MM.1S (cell line): Measurements from ENCODE around the gene GEMIN4.

ENCODE experiments used
- DNase-seq: peaks from one replicate; pipeline ENCODE4 v3.0.0-alpha.2; 2015
- H2AFZ ChIP-seq: fragments of 300-600 bp; sonication (generic); 2 replicates; pipeline ENCODE4 v1.6.0; 2016; ENCODE audit warnings: antibody characterized with exemption, low read length
- H3F3A ChIP-seq: fragments of 300-600 bp; sonication (generic); 2 replicates; pipeline ENCODE4 v1.6.1; 2016; ENCODE audit warnings: mild to moderate bottlenecking, antibody characterized with exemption, low read length, moderate library complexity, mixed read lengths; ENCODE audit not compliant: insufficient read depth
- H3K27ac ChIP-seq: fragments of 300-600 bp; sonication (generic); 2 replicates; pipeline ENCODE4 v1.5.1; 2016; ENCODE audit warnings: mild to moderate bottlenecking, low read length
- H3K27me3 ChIP-seq: fragments of 300-600 bp; sonication (generic); replicated peaks from 2 replicates; pipeline ENCODE4 v1.6.0; 2016; ENCODE audit warnings: low read length; ENCODE audit not compliant: insufficient read depth
- H3K36me3 ChIP-seq: fragments of 300-600 bp; sonication (generic); replicated peaks from 2 replicates; pipeline ENCODE4 v1.6.1; 2016; ENCODE audit warnings: mild to moderate bottlenecking, low read length, mixed read lengths; ENCODE audit not compliant: insufficient read depth
- H3K4me1 ChIP-seq: fragments of 300-600 bp; sonication (generic); 2 replicates; pipeline ENCODE4 v1.6.1; 2016; ENCODE audit warnings: low read length, mixed read lengths
- H3K4me2 ChIP-seq: fragments of 300-600 bp; sonication (generic); 2 replicates; pipeline ENCODE4 v1.6.0; 2016; ENCODE audit warnings: low read depth, low read length
- H3K4me3 ChIP-seq: fragments of 300-600 bp; sonication (generic); 2 replicates; pipeline ENCODE4 v1.5.1; 2016; ENCODE audit warnings: low read length, mixed read lengths
- H3K79me2 ChIP-seq: fragments of 300-600 bp; sonication (generic); 2 replicates; pipeline ENCODE4 v1.6.1; 2016; ENCODE audit warnings: mixed run types, low read length, mixed read lengths
- H3K9ac ChIP-seq: fragments of 300-600 bp; sonication (generic); 2 replicates; pipeline ENCODE4 v1.6.1; 2016; ENCODE audit warnings: low read length, mixed read lengths
- H3K9me2 ChIP-seq: fragments of 300-600 bp; sonication (generic); replicated peaks from 2 replicates; pipeline ENCODE4 v1.6.1; 2016; ENCODE audit warnings: mild to moderate bottlenecking, low read length, mixed read lengths; ENCODE audit not compliant: insufficient read depth
- H3K9me3 ChIP-seq: fragments of 300-600 bp; sonication (generic); replicated peaks from 2 replicates; pipeline ENCODE4 v1.6.1; 2016; ENCODE audit warnings: mild to moderate bottlenecking, low read length, mixed read lengths; ENCODE audit not compliant: insufficient read depth
- H4K20me1 ChIP-seq: fragments of 300-600 bp; sonication (generic); 2 replicates; pipeline ENCODE4 v1.6.1; 2016; ENCODE audit warnings: mild to moderate bottlenecking, low read length, moderate library complexity, mixed read lengths; ENCODE audit not compliant: insufficient read depth
- CTCF ChIP-seq: fragments of 300-600 bp; sonication (generic); IDR thresholded peaks from 2 replicates; pipeline ENCODE4 v1.5.1; 2016; ENCODE audit warnings: antibody characterized with exemption, low read length, mixed read lengths
- EZH2 ChIP-seq: fragments of 300-600 bp; sonication (generic); optimal IDR thresholded peaks from 2 replicates; pipeline ENCODE3; 2017; ENCODE audit warnings: low read depth, mild to moderate bottlenecking, antibody characterized with exemption, low read length, mixed read lengths
- EZH2phosphoT487 ChIP-seq: fragments of 300-600 bp; sonication (generic); IDR thresholded peaks from 2 replicates; pipeline ENCODE4 v1.6.1; 2018; ENCODE audit warnings: antibody characterized with exemption, low read length

GEMIN4 gene

GRCh38 chr17:726271-726919, 25.7 kb downstream of the GEMIN4 start:
- Histone ChIP-seq H3K4me3 (no peak overlapping the region), H3K27ac (no peak overlapping the region), H3K4me1 (no peaks in the 10 kb centered on the region), H4K20me1 (no peaks in the 10 kb centered on the region), H3K9me3 (no peaks in the 10 kb centered on the region), H3K4me2 (no peak overlapping the region), H3K9ac (no peak overlapping the region), H3K79me2 (no peaks in the 10 kb centered on the region), H3K27me3 (peaks cover 32% of the 10 kb centered on the region), H2AFZ (no peak overlapping the region), H3K9me2 (no peaks in the 10 kb centered on the region), H3F3A (no peaks in the 10 kb centered on the region), H3K36me3 (no peaks in the 10 kb centered on the region)
- DNase-seq = no peak
- no peak for TF ChIP-seq EZH2phosphoT487
- no peak for TF ChIP-seq CTCF
- no peak for TF ChIP-seq EZH2

- Histone ChIP-seq H3K36me3 (no peaks in the 10 kb centered on the region), H3K4me3 (no peak overlapping the region), H3K9me2 (no peaks in the 10 kb centered on the region), H3K9ac (no peak overlapping the region), H3K27ac (no peak overlapping the region), H3K27me3 (peaks cover 36% of the 10 kb centered on the region), H3F3A (no peaks in the 10 kb centered on the region), H3K4me2 (no peak overlapping the region), H4K20me1 (no peaks in the 10 kb centered on the region), H3K9me3 (no peaks in the 10 kb centered on the region), H3K79me2 (no peaks in the 10 kb centered on the region), H2AFZ (no peak overlapping the region), H3K4me1 (no peaks in the 10 kb centered on the region)
- no peak for TF ChIP-seq CTCF
- no peak for TF ChIP-seq EZH2phosphoT487
- no peak for TF ChIP-seq EZH2
- no peak for DNase-seq
Measured at GRCh38 chr17:725746-726145, 26.3 kb downstream of the GEMIN4 start.

- no peak overlapping the region for H3K4me2 ChIP-seq
- TF ChIP-seq CTCF (no peak), EZH2phosphoT487 (no peak), EZH2 (no peak)
- H3F3A ChIP-seq = no peaks in the 10 kb centered on the region
- no peak overlapping the region for H3K4me3 ChIP-seq
- no peaks in the 10 kb centered on the region for H3K9me3 ChIP-seq
- H3K79me2 ChIP-seq = no peaks in the 10 kb centered on the region
- H4K20me1 ChIP-seq = no peaks in the 10 kb centered on the region
- no peak overlapping the region for H3K9ac ChIP-seq
- H3K27me3 ChIP-seq = peaks cover 42% of the 10 kb centered on the region
- H3K9me2 ChIP-seq = no peaks in the 10 kb centered on the region
- H3K4me1 ChIP-seq = no peaks in the 10 kb centered on the region
- DNase-seq = no peak
- no peaks in the 10 kb centered on the region for H3K36me3 ChIP-seq
- no peak overlapping the region for H2AFZ ChIP-seq
- H3K27ac ChIP-seq = no peak overlapping the region
Measured at GRCh38 chr17:725084-725483, 27.0 kb downstream of the GEMIN4 start.
